ENCODE data around the gene AKAP6. TPM values are rescaled to one million over a fixed set of nuclear protein-coding genes. Genes with fewer than 3 reads are reported as not detected.

Gene AKAP6
- total RNA-seq, 1 experiment from 2014 or later, result 1.9 TPM

GRCh38 chr14:32656601-32657000, 327.5 kb downstream of the AKAP6 start:
- intact Hi-C loops (cut with micrococcal nuclease), result no loop called here
- TF ChIP-seq POLR2A (IDR thresholded peaks at IDR 0.05; ENCODE audit: borderline replicate concordance, extremely low read depth, insufficient read depth, insufficient read length) (no peak), EZH2phosphoT487 (IDR thresholded peaks at IDR 0.05; ENCODE audit: borderline replicate concordance) (no peak), RAD21 (IDR thresholded peaks at IDR 0.05; ENCODE audit: low read depth) (no peak), REST (IDR thresholded peaks at IDR 0.05; ENCODE audit: low read depth) (no peak), YY1 (IDR thresholded peaks at IDR 0.05; ENCODE audit: extremely low read depth, insufficient replicate concordance, low read depth, low read length) (no peak), SIN3A (IDR thresholded peaks at IDR 0.05; ENCODE audit: low read depth) (no peak), JUND (IDR thresholded peaks at IDR 0.05) (no peak), SRF (IDR thresholded peaks at IDR 0.05; ENCODE audit: low read depth) (no peak), ZBTB33 (IDR thresholded peaks at IDR 0.05; ENCODE audit: extremely low read depth, insufficient replicate concordance, low read length) (no peak), EGR1 (IDR thresholded peaks at IDR 0.05; ENCODE audit: low read depth) (no peak), TCF7L2 (IDR thresholded peaks at IDR 0.05; ENCODE audit: borderline replicate concordance, extremely low read depth, insufficient read depth, insufficient read length) (no peak), EZH2 (IDR thresholded peaks at IDR 0.05) (no peak), ELF1 (IDR thresholded peaks at IDR 0.05; ENCODE audit: borderline replicate concordance, low read depth) (no peak), POLR2AphosphoS5 (IDR thresholded peaks at IDR 0.05; ENCODE audit: low read depth, low read length) (no peak), ZNF274 (IDR thresholded peaks at IDR 0.05; ENCODE audit: low read depth, low read length) (no peak), MAX (IDR thresholded peaks at IDR 0.05) (no peak), CTCF (IDR thresholded peaks at IDR 0.05 in 2 of 3, conservative IDR thresholded peaks at IDR 0.05 in 1 of 3; ENCODE audit: borderline replicate concordance in 1 of 3, insufficient read depth in 1 of 3, low read depth in 2 of 3, low read length in 2 of 3) (no peak)
- peaks cover 3% of the 10 kb centered on the region; the same call in 1 of the 2 replicates for H3K27me3 ChIP-seq (ENCODE audit: insufficient read depth, low read length)
- no peak overlapping the region for H2AFZ ChIP-seq (ENCODE audit: low read depth, low read length, poor library complexity, severe bottlenecking)
- no peaks in the 10 kb centered on the region for H3K4me1 ChIP-seq (ENCODE audit: control insufficient read depth in 1 of 2, insufficient read depth in 2 of 2, low read length in 2 of 2)
- no peaks in the 10 kb centered on the region for H3K9me2 ChIP-seq (ENCODE audit: insufficient read depth)
- ChIA-PET POLR2A (no interaction called here), CTCF (no interaction called here), RAD21 (ENCODE audit: low non-redundant PET in 1 of 2, low total read pairs in 2 of 2, uncharacterized antibody in 2 of 2, unreplicated experiment in 2 of 2) (no interaction called here)
- H4K20me1 ChIP-seq (ENCODE audit: insufficient read depth), result no peaks in the 10 kb centered on the region
- H3K4me2 ChIP-seq (ENCODE audit: low read length), result no peak overlapping the region
- H3K79me2 ChIP-seq (ENCODE audit: insufficient read depth, low read length), result no peaks in the 10 kb centered on the region
- H3K4me3 ChIP-seq (replicated peaks in 1 of 2; ENCODE audit: low read depth in 1 of 2, low read length in 2 of 2), result no peak overlapping the region
- no TSS peak for BruUV-seq (replicated peaks)
- no peaks in the 10 kb centered on the region for H3K9me3 ChIP-seq (ENCODE audit: control insufficient read depth in 1 of 2, insufficient read depth in 1 of 2, low read depth in 1 of 2, low read length in 2 of 2)
- no peaks in the 10 kb centered on the region for H3K36me3 ChIP-seq (ENCODE audit: control insufficient read depth in 1 of 2, insufficient read depth in 2 of 2, low read length in 2 of 2)
- H3K27ac ChIP-seq (ENCODE audit: low read depth, low read length), result no peak overlapping the region
- DNase-seq (ENCODE audit: low read depth, low spot score), result no peak
- H3K9ac ChIP-seq (ENCODE audit: low read length), result no peak overlapping the region
- no peak for ATAC-seq
